Measurements from ENCODE around the gene RPL10. TPM values are rescaled to one million over a fixed set of nuclear protein-coding genes. Genes with fewer than 3 reads are reported as not detected.

RPL10 gene
- total RNA-seq (1,000 to 10,000 TPM; 2,926 to 5,130 (median 5,063) TPM), polyA plus RNA-seq (1,000 to 10,000 TPM; 6,302 to 7,439 TPM), total RNA-seq (2,713 reads per million, percentile 100 among the genes with 10 or more reads in this experiment)

DNA sequence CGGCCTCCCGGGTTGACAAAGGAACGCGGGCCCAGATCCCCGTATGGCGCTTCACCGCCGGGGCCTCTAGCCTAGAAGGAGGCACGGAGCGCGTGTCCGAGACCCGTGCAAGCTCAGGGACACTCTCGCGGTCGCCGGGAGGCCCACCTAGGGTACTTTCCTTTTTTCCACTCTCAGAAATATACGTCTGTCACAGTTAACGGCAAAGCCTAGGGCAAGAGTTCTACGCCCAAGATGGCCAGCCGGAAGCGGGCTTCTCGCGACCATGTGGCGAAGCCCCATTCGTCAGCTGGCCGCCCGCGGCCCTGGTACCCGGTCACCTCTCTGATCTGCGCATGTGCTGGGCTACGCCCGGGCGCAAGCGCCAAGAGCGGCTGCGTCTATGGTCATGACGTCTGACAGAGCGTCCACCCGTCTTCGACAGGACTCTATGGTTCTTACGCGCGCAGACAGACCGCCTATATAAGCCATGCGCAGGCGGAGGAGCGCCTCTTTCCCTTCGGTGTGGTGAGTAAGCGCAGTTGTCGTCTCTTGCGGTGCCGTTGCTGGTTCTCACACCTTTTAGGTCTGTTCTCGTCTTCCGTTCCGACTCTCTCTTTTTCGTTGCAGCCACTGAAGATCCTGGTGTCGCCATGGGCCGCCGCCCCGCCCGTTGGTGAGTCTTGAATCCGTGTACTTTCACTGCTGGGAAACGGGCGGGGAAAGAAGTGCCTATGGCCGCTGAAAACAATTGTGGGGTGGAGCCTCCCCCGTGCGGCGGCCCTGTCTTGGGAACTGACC lies at the start of gene RPL10:
RPL10 (plus strand) TSS at position 490 of the 780 bp plus-strand sequence; CDS start at position 633, 143 bp downstream.
- Histone ChIP-seq H3K27ac (ENCODE audit: low read depth, low read length) (peak within 1 kb of the TSS; percentile 97), H3K27me3 (ENCODE audit: control insufficient read depth in 2 of 2, insufficient read depth in 2 of 2, low read length in 2 of 2) (no peaks in the 10 kb centered on the region), H3K36me3 (ENCODE audit: control insufficient read depth in 2 of 3, insufficient read depth in 3 of 3, low read length in 3 of 3) (peaks cover 7 to 23% (median 11%) of the 10 kb centered on the region in 3 experiments), H3K4me3 (ENCODE audit: low read length) (peak within 1 kb of the TSS; percentile 95), H3K9me3 (ENCODE audit: control insufficient read depth in 2 of 3, low read length in 3 of 3) (no peaks in the 10 kb centered on the region), H3K4me1 (ENCODE audit: control insufficient read depth in 2 of 2, insufficient read depth in 2 of 2, low read length in 2 of 2) (peaks cover 10 to 14% of the 10 kb centered on the region in 2 donors)
- H3K27ac Mint-ChIP-seq = peak within 1 kb of the TSS; percentile 97 to 100 (median 99)
- peaks cover 0 to 5% (median 0%) of the 10 kb centered on the region in 5 donors for H3K27me3 Mint-ChIP-seq
- peak; percentile 67 to 90 (median 86) for DNase-seq
- ATAC-seq = peak; percentile 90
- peaks cover 0 to 11% (median 0%) of the 10 kb centered on the region in 11 donors for H3K9me3 Mint-ChIP-seq
- intact Hi-C loops (cut with micrococcal nuclease) = loop anchor here (5.0 to 10.0 kb wide), 5 partner anchors 39 to 627 kb away; partner anchors contain the start of genes F8 (in 1 of the 2), FUNDC2 (in 1 of the 2), GDI1 (in 1 of the 2) and HCFC1 (in 1 of the 2)
- POLR2A ChIA-PET = interaction anchor here (0.6 to 6.8 kb wide), 38 partner anchors 10 to 427 kb away, joined by 3 to 77 read pairs (median 6); partner anchors contain the start of genes ATP6AP1, DKC1, DNASE1L1 and EMD
- peak within 1 kb of the TSS; percentile 93 to 100 (median 98) for H3K4me3 Mint-ChIP-seq
- H3K4me1 Mint-ChIP-seq = peaks cover 6 to 22% (median 14%) of the 10 kb centered on the region in 7 donors
- H3K36me3 Mint-ChIP-seq = peaks cover 3 to 20% (median 16%) of the 10 kb centered on the region in 5 donors
- CTCF ChIA-PET = interaction anchor here (1.2 to 1.8 kb wide), 3 partner anchors 25 to 138 kb away, joined by 3 to 4 read pairs (median 4); partner anchors contain the start of gene SLC10A3

DNA sequence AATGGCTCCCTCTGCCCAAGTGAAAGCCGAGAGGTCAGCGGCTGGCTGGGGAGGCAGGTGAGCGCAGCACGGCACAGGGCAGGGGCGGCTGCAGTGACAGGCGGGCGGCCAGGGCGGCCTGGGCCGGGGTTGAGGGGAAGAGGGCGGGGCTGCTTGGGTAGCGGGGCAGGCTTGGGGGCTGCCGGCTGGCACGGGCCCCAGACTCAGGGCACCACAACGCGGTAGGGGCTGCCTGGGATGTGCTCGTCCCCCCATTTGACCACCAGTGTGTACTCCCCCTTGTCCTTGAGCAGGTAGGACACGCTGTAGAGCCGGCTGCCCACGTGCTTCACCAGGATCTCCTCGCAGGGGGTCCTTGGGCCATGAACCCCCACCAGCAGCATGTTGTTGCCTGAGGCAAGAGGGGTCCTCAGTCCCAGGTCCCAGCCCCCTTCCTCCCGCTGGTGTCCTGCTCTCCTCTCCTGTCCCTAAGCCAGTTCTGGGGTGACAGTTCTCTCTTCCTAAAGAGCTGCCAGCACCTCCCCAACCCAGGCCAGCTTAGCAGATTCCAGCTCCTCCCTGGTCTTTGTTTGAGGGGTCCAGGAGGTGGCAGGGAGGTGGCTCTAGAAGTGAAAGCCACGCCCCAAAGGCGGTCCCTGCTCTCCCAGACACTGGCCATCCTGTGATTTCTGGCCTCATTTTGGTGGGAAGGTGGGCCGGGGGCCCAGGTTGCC lies 49.4 kb upstream of the RPL10 start:
- Mint-ChIP-seq H3K27ac (peak overlapping the region in 5 of 9 donors; percentile 20 to 75 (median 47)), H3K4me1 (peaks cover 12 to 41% (median 24%) of the 10 kb centered on the region in 7 donors), H3K4me3 (no peak overlapping the region), H3K27me3 (no peaks in the 10 kb centered on the region), H3K9me3 (no peaks in the 10 kb centered on the region), H3K36me3 (peaks cover 0 to 3% (median 0%) of the 10 kb centered on the region in 5 donors)
- Histone ChIP-seq H3K9me3 (ENCODE audit: control insufficient read depth in 2 of 3, low read length in 3 of 3) (no peaks in the 10 kb centered on the region), H3K4me1 (ENCODE audit: control insufficient read depth in 2 of 2, insufficient read depth in 2 of 2, low read length in 2 of 2) (peaks cover 33 to 63% of the 10 kb centered on the region in 2 donors), H3K36me3 (ENCODE audit: control insufficient read depth in 2 of 3, insufficient read depth in 3 of 3, low read length in 3 of 3) (peaks cover 5 to 54% (median 8%) of the 10 kb centered on the region in 3 experiments), H3K4me3 (ENCODE audit: low read length) (no peak overlapping the region), H3K27ac (ENCODE audit: low read depth, low read length) (peak overlapping the region; percentile 24), H3K27me3 (ENCODE audit: control insufficient read depth in 2 of 2, insufficient read depth in 2 of 2, low read length in 2 of 2) (no peaks in the 10 kb centered on the region)
- DNase-seq (no peak), ATAC-seq (no peak)
- intact Hi-C loops (cut with micrococcal nuclease) = no loop called here
- POLR2A ChIA-PET = interaction anchor here (1.4 to 5.8 kb wide), 4 partner anchors 13 to 35 kb away, joined by 3 to 45 read pairs (median 7); no protein-coding TSS in a partner anchor
- CTCF ChIA-PET = interaction anchor here (0.6 to 1.2 kb wide), 2 partner anchors 20 to 135 kb away, joined by 3 read pairs; no protein-coding TSS in a partner anchor

DNA sequence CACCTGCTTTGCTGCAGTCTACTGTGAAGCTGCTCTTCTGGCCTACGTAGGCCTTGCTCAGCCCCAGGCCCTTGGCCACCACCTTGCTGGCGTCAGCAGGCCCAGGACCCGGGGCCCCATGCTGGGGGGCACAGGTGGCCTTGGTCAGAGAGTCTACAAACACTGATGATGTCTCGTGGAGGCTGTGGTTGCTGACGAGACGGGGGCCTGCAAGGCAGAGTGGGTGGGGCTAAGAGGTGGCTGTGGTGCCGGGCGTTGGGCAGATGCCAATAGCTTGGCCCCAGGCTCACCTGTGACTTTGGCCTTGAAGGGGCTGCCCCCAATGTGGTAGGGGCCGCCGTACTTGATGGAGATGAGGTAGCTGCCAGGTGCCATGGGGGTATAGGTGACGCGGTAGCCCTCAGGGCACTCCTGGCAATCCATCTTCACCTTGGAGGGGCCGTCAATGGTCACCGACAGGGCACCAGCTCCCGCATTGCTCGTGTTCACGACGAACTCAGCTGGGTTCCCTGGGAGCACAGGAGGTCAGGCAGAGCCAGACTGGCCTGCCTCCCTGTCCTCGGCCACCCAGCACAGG lies 48.7 kb upstream of the RPL10 start:
- H3K9me3 ChIP-seq (ENCODE audit: control insufficient read depth in 2 of 3, low read length in 3 of 3) = no peaks in the 10 kb centered on the region
- no peak for ATAC-seq
- Mint-ChIP-seq H3K36me3 (peaks cover 0 to 3% (median 0%) of the 10 kb centered on the region in 5 donors), H3K27ac (peak overlapping the region in 2 of 9 donors; percentile 67 to 88), H3K4me1 (peaks cover 12 to 41% (median 25%) of the 10 kb centered on the region in 7 donors), H3K27me3 (no peaks in the 10 kb centered on the region), H3K4me3 (no peak overlapping the region), H3K9me3 (no peaks in the 10 kb centered on the region)
- H3K4me1 ChIP-seq (ENCODE audit: control insufficient read depth in 2 of 2, insufficient read depth in 2 of 2, low read length in 2 of 2) = peaks cover 33 to 69% of the 10 kb centered on the region in 2 donors
- no peak for DNase-seq
- H3K36me3 ChIP-seq (ENCODE audit: control insufficient read depth in 2 of 3, insufficient read depth in 3 of 3, low read length in 3 of 3) = peaks cover 5 to 60% (median 8%) of the 10 kb centered on the region in 3 experiments
- peak overlapping the region; percentile 66 for H3K27ac ChIP-seq (ENCODE audit: low read depth, low read length)
- CTCF ChIA-PET = interaction anchor here (1.2 kb wide), 1 partner anchor 19 kb away, joined by 3 read pairs; no protein-coding TSS in a partner anchor
- no peaks in the 10 kb centered on the region for H3K27me3 ChIP-seq (ENCODE audit: control insufficient read depth in 2 of 2, insufficient read depth in 2 of 2, low read length in 2 of 2)
- no peak overlapping the region for H3K4me3 ChIP-seq (ENCODE audit: low read length)
- POLR2A ChIA-PET = interaction anchor here (0.9 to 5.8 kb wide), 4 partner anchors 12 to 30 kb away, joined by 3 to 45 read pairs (median 6); no protein-coding TSS in a partner anchor
- intact Hi-C loops (cut with micrococcal nuclease) = no loop called here

GRCh38 chrX:154349979-154350378 lies 48.2 kb upstream of the RPL10 start:
- no peak for DNase-seq
- Mint-ChIP-seq H3K4me3 (no peak overlapping the region), H3K9me3 (no peaks in the 10 kb centered on the region), H3K27me3 (no peaks in the 10 kb centered on the region), H3K4me1 (peaks cover 12 to 41% (median 25%) of the 10 kb centered on the region in 7 donors), H3K27ac (peak overlapping the region in 5 of 9 donors; percentile 26 to 88 (median 51)), H3K36me3 (peaks cover 0 to 3% (median 0%) of the 10 kb centered on the region in 5 donors)
- Histone ChIP-seq H3K27ac (ENCODE audit: low read depth, low read length) (peak overlapping the region; percentile 66), H3K4me3 (ENCODE audit: low read length) (no peak overlapping the region), H3K36me3 (ENCODE audit: control insufficient read depth in 2 of 3, insufficient read depth in 3 of 3, low read length in 3 of 3) (peaks cover 5 to 66% (median 8%) of the 10 kb centered on the region in 3 experiments), H3K4me1 (ENCODE audit: control insufficient read depth in 2 of 2, insufficient read depth in 2 of 2, low read length in 2 of 2) (peaks cover 33 to 74% of the 10 kb centered on the region in 2 donors), H3K9me3 (ENCODE audit: control insufficient read depth in 2 of 3, low read length in 3 of 3) (no peaks in the 10 kb centered on the region), H3K27me3 (ENCODE audit: control insufficient read depth in 2 of 2, insufficient read depth in 2 of 2, low read length in 2 of 2) (no peaks in the 10 kb centered on the region)
- ChIA-PET POLR2A (interaction anchor here (0.9 to 5.8 kb wide), 5 partner anchors 12 to 30 kb away, joined by 3 to 45 read pairs (median 8); no protein-coding TSS in a partner anchor), CTCF (no interaction called here)
- intact Hi-C loops (cut with micrococcal nuclease) = no loop called here
- ATAC-seq = no peak

GRCh38 chrX:154350429-154351182 lies 47.6 kb upstream of the RPL10 start:
- intact Hi-C loops (cut with micrococcal nuclease) = no loop called here
- Mint-ChIP-seq H3K9me3 (no peaks in the 10 kb centered on the region), H3K4me1 (peaks cover 12 to 41% (median 25%) of the 10 kb centered on the region in 7 donors), H3K27me3 (no peaks in the 10 kb centered on the region), H3K36me3 (peaks cover 0 to 3% (median 0%) of the 10 kb centered on the region in 5 donors), H3K27ac (peak overlapping the region in 8 of 9 donors; percentile 46 to 88 (median 60)), H3K4me3 (peak overlapping the region in 5 of 10 donors; percentile 9 to 68 (median 43))
- H3K4me1 ChIP-seq (ENCODE audit: control insufficient read depth in 2 of 2, insufficient read depth in 2 of 2, low read length in 2 of 2) = peaks cover 33 to 75% of the 10 kb centered on the region in 2 donors
- DNase-seq (no peak), ATAC-seq (no peak)
- H3K36me3 ChIP-seq (ENCODE audit: control insufficient read depth in 2 of 3, insufficient read depth in 3 of 3, low read length in 3 of 3) = peaks cover 5 to 72% (median 8%) of the 10 kb centered on the region in 3 experiments
- no peaks in the 10 kb centered on the region for H3K9me3 ChIP-seq (ENCODE audit: control insufficient read depth in 2 of 3, low read length in 3 of 3)
- CTCF ChIA-PET = no interaction called here
- H3K4me3 ChIP-seq (ENCODE audit: low read length) = no peak overlapping the region
- POLR2A ChIA-PET = interaction anchor here (0.6 to 5.8 kb wide), 5 partner anchors 11 to 383 kb away, joined by 3 to 45 read pairs (median 8); no protein-coding TSS in a partner anchor
- peak overlapping the region; percentile 66 for H3K27ac ChIP-seq (ENCODE audit: low read depth, low read length)
- H3K27me3 ChIP-seq (ENCODE audit: control insufficient read depth in 2 of 2, insufficient read depth in 2 of 2, low read length in 2 of 2) = no peaks in the 10 kb centered on the region
